ENCODE results near the gene SLC48A1.
A peak's percentile ranks its signal among the peaks of the same experiment; 100 is the strongest.

SLC48A1 gene

DNA sequence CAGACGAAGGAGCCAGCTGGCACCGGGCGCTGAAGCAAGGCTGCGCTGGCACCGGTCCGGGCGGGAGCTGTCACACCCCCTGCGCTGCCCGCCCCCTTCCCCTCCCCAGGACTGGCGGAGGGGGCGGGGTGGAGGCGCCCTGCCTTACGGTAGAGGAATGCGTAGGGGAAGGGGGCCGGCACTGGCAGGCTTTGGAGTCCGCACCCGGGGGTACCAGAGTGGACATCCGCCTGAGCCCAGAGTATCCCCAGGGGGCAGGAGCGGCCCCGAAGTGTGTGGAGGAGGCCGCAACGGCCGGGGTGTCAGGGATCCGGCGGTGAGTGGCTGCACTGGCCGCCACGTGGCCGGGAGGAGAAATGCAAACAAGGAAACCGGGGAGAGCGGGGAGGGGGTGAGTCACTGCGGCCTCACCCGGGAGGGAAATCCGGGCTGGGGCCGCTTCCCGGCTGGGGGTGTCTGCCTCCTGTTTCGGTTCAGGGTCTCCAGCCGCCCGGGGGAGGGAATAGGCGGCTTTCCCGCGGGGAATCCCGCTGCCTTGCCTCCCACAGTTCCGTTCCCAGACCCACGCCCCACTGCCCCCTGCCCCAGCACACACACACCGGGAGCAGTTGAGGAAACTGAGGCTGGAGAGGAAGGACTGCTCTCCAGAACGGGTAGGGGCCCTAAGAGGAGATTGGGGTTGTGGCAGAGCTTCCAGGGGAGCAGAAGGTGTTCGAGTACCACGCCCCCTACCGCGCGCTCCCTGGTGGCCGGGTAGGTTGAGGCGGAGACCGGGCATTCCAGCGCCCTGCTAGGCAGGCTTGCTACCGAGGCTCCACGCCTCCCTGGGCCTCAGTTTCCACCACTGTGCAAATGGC, 14.0 kb upstream of the SLC48A1 start, which contains the start of gene RAPGEF3:
RAPGEF3 (minus strand) TSS at position 47 of the 857 bp plus-strand sequence. CDS start 324 bp downstream, outside the sequence.
- DNase-seq: peak; percentile 81

- DNase-seq: no peak
These were observed 10.1 kb upstream of the SLC48A1 start for GRCh38 chr12:47762850-47763465.

GRCh38 chr12:47763481-47764346, 9.3 kb upstream of the SLC48A1 start:
- DNase-seq: no peak

GRCh38 chr12:47766502-47767215, 6.4 kb upstream of the SLC48A1 start:
- no peak for DNase-seq

- peak in 1 of 2 experiments; percentile 62 for DNase-seq
These were observed 5.8 kb upstream of the SLC48A1 start for GRCh38 chr12:47767216-47767724.

GRCh38 chr12:47768323-47768811, 4.7 kb upstream of the SLC48A1 start:
- DNase-seq: no peak

DNA sequence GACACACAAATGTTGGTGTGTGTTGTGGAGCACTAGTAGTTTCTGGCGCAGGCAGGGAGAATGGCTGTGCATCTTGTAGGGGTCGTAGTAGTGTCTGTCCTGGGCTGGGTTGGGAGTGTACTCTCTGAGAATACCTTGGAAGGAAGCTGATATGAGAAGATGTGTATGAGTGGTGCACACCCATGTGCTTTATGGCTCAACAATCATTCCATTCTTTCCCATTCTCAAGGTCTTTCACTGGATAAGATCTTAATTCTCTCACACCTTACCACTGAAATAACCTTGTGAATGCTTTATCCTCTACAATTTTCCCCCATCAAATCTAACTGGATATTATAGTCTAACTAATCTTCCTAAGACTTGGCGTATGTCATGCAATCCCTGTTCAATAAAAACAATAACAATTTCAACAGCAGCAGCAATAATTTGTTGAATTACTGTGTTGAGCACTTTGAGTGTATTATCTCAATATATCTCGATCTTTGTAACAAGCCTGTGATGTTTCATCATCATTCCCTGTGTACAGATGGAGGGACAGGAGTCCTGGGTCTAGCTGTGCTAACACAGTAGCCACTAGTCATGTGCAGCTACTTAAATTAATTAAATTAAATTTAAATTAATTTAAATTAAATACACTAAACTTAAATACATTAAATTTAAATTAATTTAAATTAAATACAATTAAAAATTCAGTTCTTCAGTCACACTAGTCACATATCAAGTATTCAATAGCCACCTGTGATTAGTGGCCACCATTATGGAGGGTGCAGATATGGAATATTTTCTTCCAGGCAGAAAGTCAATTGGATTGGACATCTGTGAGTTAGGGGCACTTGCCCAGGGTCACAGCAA, 3.6 kb upstream of the SLC48A1 start:
- DNase-seq: no peak

DNA sequence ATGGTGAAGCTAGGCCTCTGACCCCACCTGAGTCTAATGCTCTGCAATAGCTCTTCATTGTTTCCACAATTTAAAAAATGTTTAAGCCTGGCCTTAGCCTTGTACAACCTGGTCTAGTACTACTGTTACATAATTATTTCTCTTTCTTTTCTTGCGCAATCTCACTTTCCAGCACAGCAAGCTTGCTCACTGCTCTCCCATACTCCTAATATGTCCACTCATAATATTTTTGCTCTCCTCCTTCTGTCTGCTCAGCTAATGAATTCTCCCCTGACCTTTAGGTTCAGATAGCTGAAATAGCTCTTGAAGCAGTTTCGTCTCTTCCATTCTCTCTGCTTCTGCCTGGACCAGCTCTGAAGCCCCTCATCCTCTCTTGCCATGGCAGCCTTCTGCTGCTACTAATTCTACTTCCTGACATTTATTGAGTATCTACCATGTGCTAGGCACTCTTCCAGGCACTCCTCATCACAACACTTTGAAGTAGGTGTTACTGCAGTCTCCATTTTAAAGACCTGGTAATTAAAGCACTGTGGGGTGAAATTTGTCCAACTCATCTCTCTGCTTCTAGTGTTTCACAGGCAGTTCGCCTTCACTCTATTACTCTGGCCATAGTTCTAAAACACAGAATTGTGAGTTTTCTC, 2.8 kb upstream of the SLC48A1 start:
- no peak for DNase-seq

GRCh38 chr12:47771304-47771703, 1.7 kb upstream of the SLC48A1 start:
- DNase-seq: no peak

DNA sequence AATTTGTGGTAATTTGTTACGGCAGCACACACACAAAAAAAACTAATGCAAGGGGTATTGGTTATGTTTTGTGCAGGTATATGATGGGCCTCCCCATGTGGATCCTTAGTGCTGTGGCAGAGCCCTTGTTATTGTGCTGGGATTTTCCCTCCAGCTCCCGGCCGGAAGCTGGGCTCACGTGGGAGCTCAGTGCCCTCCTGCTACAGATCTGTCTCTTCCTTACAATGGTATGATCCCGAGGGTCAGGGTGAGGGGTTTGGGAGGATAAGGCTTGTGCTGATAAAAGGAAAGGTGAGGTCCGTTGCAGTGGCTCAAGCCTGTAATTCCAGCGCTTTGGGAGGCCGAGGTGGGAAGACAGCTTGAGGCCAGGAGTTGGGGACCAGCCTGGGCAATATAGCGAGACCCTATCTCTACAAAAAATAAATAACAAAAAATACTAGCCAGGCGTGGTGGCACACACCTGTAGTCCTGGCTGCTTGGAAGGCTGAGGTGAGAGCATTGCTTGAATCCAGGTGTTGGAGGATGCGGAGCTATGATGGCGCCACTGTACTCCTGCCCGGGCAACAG, 861 bp upstream of the SLC48A1 start:
- DNase-seq: no peak

DNA sequence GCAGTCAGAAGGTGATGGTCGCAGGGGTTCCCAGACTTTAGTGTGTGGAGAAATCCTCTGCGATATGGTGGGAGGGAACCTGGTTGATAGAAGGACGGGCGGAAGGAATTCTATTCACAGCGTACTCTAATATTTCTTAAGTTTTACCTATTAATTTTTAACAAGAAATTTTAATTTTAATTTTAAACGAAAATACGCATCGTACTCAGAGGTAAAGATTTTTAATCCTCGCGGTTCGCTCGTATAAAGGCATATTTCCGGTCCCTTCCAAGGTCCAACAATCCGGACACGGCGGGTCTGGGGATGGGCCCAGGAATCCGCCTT, 338 bp upstream of the SLC48A1 start:
- DNase-seq: no peak

DNA sequence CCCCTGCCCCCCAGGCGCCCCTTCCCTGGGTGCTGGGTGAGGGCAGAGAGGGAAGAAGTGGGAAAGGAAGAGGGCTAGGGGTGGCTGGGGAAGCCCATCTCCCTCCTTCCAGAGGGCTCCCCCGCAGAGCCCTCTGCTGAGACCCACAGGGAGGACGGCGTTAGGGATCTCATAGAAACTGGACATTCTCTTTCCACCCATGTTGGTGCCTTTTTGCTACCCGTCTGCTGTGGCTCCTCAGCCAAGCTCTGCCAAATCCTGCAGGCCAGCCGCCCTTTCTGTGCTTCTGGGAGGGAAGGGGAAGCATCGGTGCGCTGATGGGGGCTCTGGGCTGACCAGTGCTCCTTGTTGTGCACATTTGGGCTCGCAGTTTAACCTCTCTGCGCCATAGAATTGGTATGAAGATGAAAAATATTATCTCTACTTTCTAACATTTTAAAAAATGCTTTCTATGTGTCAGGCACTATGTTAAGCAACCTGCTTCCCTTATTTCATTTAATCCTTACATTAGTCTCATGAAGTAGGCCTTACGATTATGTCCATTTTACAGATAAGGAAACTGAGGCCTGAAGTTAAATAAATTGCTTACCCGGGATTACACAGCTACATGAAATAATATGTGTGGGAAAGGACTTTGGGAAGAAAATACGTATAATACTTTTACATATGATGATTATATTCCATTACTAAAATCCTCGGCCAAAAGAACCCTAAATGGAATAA, 981 bp downstream of the SLC48A1 start:
- DNase-seq: no peak

DNA sequence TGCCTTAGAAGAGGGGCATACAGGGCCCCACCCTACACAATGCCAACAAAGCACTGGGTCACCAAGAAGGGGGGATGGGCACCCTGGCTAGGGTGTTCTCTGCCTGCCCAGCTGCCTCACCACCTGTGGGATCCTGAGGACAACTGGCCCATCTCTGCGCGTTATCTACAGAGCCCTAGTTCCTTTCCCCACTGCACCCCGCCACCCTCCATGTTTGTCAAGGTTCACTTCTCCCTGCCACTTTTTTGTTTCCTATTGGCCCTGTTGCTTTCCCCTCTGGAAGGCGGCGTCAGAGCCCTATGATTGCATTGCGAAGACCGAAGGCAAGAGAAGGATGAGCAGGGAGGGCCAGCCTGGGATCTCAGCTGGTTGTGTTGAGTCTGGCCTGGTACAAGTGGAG, 1.6 kb downstream of the SLC48A1 start:
- DNase-seq: no peak

- no peak for DNase-seq
These were observed 2.3 kb downstream of the SLC48A1 start for GRCh38 chr12:47775100-47775911.

- no peak for DNase-seq
These were observed 3.6 kb downstream of the SLC48A1 start for GRCh38 chr12:47776471-47777143.

GRCh38 chr12:47777151-47777550, 4.1 kb downstream of the SLC48A1 start:
- DNase-seq: no peak

GRCh38 chr12:47777741-47778558, 4.9 kb downstream of the SLC48A1 start:
- no peak for DNase-seq
